Neural cell (in vitro differentiated cells): ENCODE data around the gene ARMCX1. TPM values are rescaled to one million over a fixed set of nuclear protein-coding genes. Genes with fewer than 3 reads are reported as not detected.

Experiments
- H2AFZ ChIP-seq: fragments of 200-600, 300-800 bp; sonication (generic), shearing (Covaris generic); 2 replicates; pipeline ENCODE4 v1.6.0; 2014; ENCODE audit warnings: low read depth, mild to moderate bottlenecking, antibody characterized with exemption, low read length, moderate library complexity
- H3F3A ChIP-seq: fragments of 200-600 bp; shearing (Covaris generic); 2 replicates; pipeline ENCODE4 v1.6.1; 2016; ENCODE audit warnings: mild to moderate bottlenecking, moderate library complexity, mixed read lengths, antibody characterized with exemption, low read length; ENCODE audit not compliant: insufficient read depth, poor library complexity, severe bottlenecking
- H3K27ac ChIP-seq: fragments of 200-600, 300-800 bp; sonication (generic), shearing (Covaris generic); 2 replicates; pipeline ENCODE4 v1.5.1; 2014; ENCODE audit warnings: mild to moderate bottlenecking, low read length, moderate library complexity
- H3K27me3 ChIP-seq: fragments of 300-800, 200-600 bp; sonication (generic), shearing (Covaris generic); 2 replicates; pipeline ENCODE4 v1.6.0; 2014; ENCODE audit warnings: mild to moderate bottlenecking, low read depth, low read length, moderate library complexity; ENCODE audit not compliant: insufficient read depth
- H3K36me3 ChIP-seq: fragments of 300-800, 200-600 bp; sonication (generic), shearing (Covaris generic); 2 replicates; pipeline ENCODE4 v1.5.1; 2014; ENCODE audit warnings: mild to moderate bottlenecking, antibody characterized with exemption, low read length, moderate library complexity; ENCODE audit not compliant: insufficient read depth
- H3K4me2 ChIP-seq: fragments of 300-800, 200-600 bp; sonication (generic), shearing (Covaris generic); 2 replicates; pipeline ENCODE4 v1.6.0; 2014; ENCODE audit warnings: mild to moderate bottlenecking, low read length
- H3K4me3 ChIP-seq: fragments of 300-800, 200-600 bp; sonication (generic), shearing (Covaris generic); 2 replicates; pipeline ENCODE4 v1.5.1; 2014; ENCODE audit warnings: mild to moderate bottlenecking, low read length, moderate library complexity
- H3K79me2 ChIP-seq: fragments of 200-600 bp; shearing (Covaris generic); replicated peaks from 2 replicates; pipeline ENCODE4 v1.6.0; 2014; ENCODE audit warnings: mild to moderate bottlenecking, low read length, moderate library complexity; ENCODE audit not compliant: insufficient read depth
- H3K9ac ChIP-seq: fragments of 300-800, 200-600 bp; sonication (generic), shearing (Covaris generic); 2 replicates; pipeline ENCODE4 v1.6.1; 2016; ENCODE audit warnings: mild to moderate bottlenecking, low read length, mixed read lengths
- H3K9me2 ChIP-seq: fragments of 200-600 bp; shearing (Covaris generic); 2 replicates; pipeline ENCODE4 v1.6.1; 2016; ENCODE audit warnings: mild to moderate bottlenecking, low read length, mixed read lengths; ENCODE audit not compliant: insufficient read depth
- H3K9me3 ChIP-seq: fragments of 200-600, 300-800 bp; sonication (generic), shearing (Covaris generic); 2 replicates; pipeline ENCODE4 v1.6.1; 2016; ENCODE audit warnings: mild to moderate bottlenecking, mixed run types, low read length, moderate library complexity, mixed read lengths
- H4K20me1 ChIP-seq: fragments of 200-600 bp; shearing (Covaris generic); 2 replicates; pipeline ENCODE4 v1.6.1; 2016; ENCODE audit warnings: mild to moderate bottlenecking, mixed run types; ENCODE audit not compliant: insufficient read depth
- CTCF ChIP-seq: fragments of 450-650 bp; IDR thresholded peaks from 2 replicates; pipeline ENCODE4 v1.5.1; 2014; ENCODE audit warnings: antibody characterized with exemption, mild to moderate bottlenecking, moderate library complexity; ENCODE audit not compliant: poor library complexity, severe bottlenecking
- EP300 ChIP-seq: fragments of 450-650 bp; conservative IDR thresholded peaks from 2 replicates; pipeline ENCODE4 v1.6.1; 2014; ENCODE audit warnings: antibody characterized with exemption, mild to moderate bottlenecking, moderate library complexity; ENCODE audit not compliant: poor library complexity, severe bottlenecking
- EZH2 ChIP-seq: fragments of 200-600, 300-800 bp; shearing (Covaris generic), sonication (generic); IDR thresholded peaks from 2 replicates; pipeline ENCODE4 v1.6.1; 2014; ENCODE audit warnings: antibody characterized with exemption, low read length, borderline replicate concordance, mild to moderate bottlenecking; ENCODE audit not compliant: insufficient read depth, poor library complexity, severe bottlenecking
- MXI1 ChIP-seq: fragments of 450-650 bp; conservative IDR thresholded peaks from 2 replicates; pipeline ENCODE4 v1.6.1; 2014; ENCODE audit warnings: antibody characterized with exemption, mild to moderate bottlenecking; ENCODE audit not compliant: poor library complexity, severe bottlenecking
- POLR2AphosphoS5 ChIP-seq: IDR thresholded peaks from 2 replicates; pipeline ENCODE4 v1.6.1; 2012
- RAD21 ChIP-seq: fragments of 450-650 bp; conservative IDR thresholded peaks from 2 replicates; pipeline ENCODE4 v1.6.1; 2014; ENCODE audit warnings: antibody characterized with exemption, mild to moderate bottlenecking, moderate library complexity
- REST ChIP-seq: IDR thresholded peaks from 2 replicates; pipeline ENCODE4 v1.6.1; 2012; ENCODE audit warnings: borderline replicate concordance
- SMC3 ChIP-seq: fragments of 450-650 bp; conservative IDR thresholded peaks from 2 replicates; pipeline ENCODE4 v1.6.1; 2014; ENCODE audit warnings: antibody characterized with exemption, mild to moderate bottlenecking, moderate library complexity; ENCODE audit not compliant: poor library complexity
- TAF1 ChIP-seq: IDR thresholded peaks from 2 replicates; pipeline ENCODE4 v1.6.1; 2012; ENCODE audit warnings: low read depth
- polyA plus RNA-seq: library from polyadenylated mRNA; depleted of rRNA; stranded (reverse); fragments of >200 nt; gene quantifications from 2 replicates; pipeline ENCODE4 v1.2.3, GENCODE V29; 2014

The ARMCX1 gene
- polyA plus RNA-seq, 1 donor from 2014 or later = 81.8 TPM

DNA sequence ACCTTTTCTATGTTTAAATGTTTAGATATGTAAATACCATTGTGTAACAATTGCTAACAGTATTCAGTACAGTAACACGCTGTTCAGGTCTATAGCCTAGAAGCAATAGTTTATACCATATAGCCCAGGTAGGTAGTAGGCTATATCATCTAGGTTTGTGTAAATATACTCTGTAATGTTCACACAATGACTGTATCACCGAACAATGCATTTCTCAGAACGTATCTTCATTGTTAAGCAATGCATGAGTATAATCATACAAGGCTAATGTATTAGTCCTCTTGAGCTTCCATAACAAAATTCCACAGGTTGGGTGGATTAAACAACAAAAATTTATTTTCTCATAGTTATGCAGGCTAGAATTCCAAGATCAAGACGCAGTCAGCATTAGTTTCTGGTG lies 42.4 kb upstream of the ARMCX1 start:
- no peaks in the 10 kb centered on the region for H3K9me2 ChIP-seq
- H3K9ac ChIP-seq = no peak overlapping the region
- H3K79me2 ChIP-seq = no peaks in the 10 kb centered on the region
- H4K20me1 ChIP-seq = no peaks in the 10 kb centered on the region
- H2AFZ ChIP-seq = no peak overlapping the region
- no peaks in the 10 kb centered on the region for H3K27me3 ChIP-seq
- no peaks in the 10 kb centered on the region for H3K9me3 ChIP-seq
- no peak overlapping the region for H3K4me3 ChIP-seq
- H3F3A ChIP-seq = no peaks in the 10 kb centered on the region
- H3K27ac ChIP-seq = no peak overlapping the region
- H3K36me3 ChIP-seq = no peaks in the 10 kb centered on the region
- TF ChIP-seq POLR2AphosphoS5 (no peak), CTCF (no peak), EP300 (no peak), MXI1 (no peak), TAF1 (no peak), EZH2 (no peak), REST (no peak), RAD21 (no peak), SMC3 (no peak)
- no peak overlapping the region for H3K4me2 ChIP-seq

- Histone ChIP-seq H3F3A (no peaks in the 10 kb centered on the region), H2AFZ (no peak overlapping the region), H3K4me3 (no peak overlapping the region), H4K20me1 (no peaks in the 10 kb centered on the region), H3K9me2 (no peaks in the 10 kb centered on the region), H3K27me3 (no peaks in the 10 kb centered on the region), H3K9ac (no peak overlapping the region), H3K9me3 (no peaks in the 10 kb centered on the region), H3K36me3 (no peaks in the 10 kb centered on the region), H3K4me2 (no peak overlapping the region), H3K27ac (no peak overlapping the region), H3K79me2 (no peaks in the 10 kb centered on the region)
- TF ChIP-seq CTCF (no peak), RAD21 (no peak), EZH2 (no peak), REST (no peak), EP300 (no peak), POLR2AphosphoS5 (no peak), TAF1 (no peak), SMC3 (no peak), MXI1 (no peak)
Measured at GRCh38 chrX:101530944-101531343, 19.4 kb upstream of the ARMCX1 start.
